Activated CD8-positive, alpha-beta memory T cell treated with anti-CD3 and anti-CD28 coated beads for 48 hours (primary cell): Measurements from ENCODE around the gene ZKSCAN1.

Experiments used
- DNase-seq, 3 experiments: peaks; one replicate each; pipeline ENCODE4 v3.0.0-alpha.2; 2020; ENCODE audit warnings: low read depth in 2 of 3, low spot score in 2 of 3

The ZKSCAN1 gene

GRCh38 chr7:100079024-100079560 is 63.7 kb downstream of the ZKSCAN1 start:
- DNase-seq: no peak

GRCh38 chr7:100080907-100081534 is 65.6 kb downstream of the ZKSCAN1 start:
- no peak for DNase-seq

GRCh38 chr7:100081535-100082102 is 66.2 kb downstream of the ZKSCAN1 start, which contains the start of gene ZNF3:
Gene ZNF3, minus strand, starts transcription at chr7:100081723. Its CDS starts 4,366 bp downstream, at chr7:100077357.
- peak; percentile 92 to 97 (median 97) for DNase-seq

GRCh38 chr7:100082978-100083377 is 67.6 kb downstream of the ZKSCAN1 start:
- DNase-seq: no peak

DNA sequence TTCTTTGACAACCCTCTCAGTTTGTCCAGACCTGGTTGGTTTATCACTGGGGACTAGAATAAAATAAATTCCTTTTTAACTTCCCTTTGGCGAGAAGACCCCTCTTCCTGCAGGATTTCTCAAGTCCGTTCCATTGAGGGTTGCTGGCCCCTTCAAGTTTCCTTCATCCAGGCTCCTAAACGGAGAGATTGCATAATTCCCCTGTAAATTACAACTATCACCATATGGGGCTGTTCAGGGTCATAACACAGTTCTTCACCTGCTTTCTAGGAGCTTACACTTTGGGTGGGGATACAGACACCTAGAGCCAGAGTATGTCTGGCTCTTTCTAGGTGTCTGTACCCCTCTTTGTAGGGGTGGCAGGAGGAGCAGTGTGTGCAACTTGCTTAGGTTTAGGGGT is 70.1 kb downstream of the ZKSCAN1 start:
- no peak for DNase-seq

DNA sequence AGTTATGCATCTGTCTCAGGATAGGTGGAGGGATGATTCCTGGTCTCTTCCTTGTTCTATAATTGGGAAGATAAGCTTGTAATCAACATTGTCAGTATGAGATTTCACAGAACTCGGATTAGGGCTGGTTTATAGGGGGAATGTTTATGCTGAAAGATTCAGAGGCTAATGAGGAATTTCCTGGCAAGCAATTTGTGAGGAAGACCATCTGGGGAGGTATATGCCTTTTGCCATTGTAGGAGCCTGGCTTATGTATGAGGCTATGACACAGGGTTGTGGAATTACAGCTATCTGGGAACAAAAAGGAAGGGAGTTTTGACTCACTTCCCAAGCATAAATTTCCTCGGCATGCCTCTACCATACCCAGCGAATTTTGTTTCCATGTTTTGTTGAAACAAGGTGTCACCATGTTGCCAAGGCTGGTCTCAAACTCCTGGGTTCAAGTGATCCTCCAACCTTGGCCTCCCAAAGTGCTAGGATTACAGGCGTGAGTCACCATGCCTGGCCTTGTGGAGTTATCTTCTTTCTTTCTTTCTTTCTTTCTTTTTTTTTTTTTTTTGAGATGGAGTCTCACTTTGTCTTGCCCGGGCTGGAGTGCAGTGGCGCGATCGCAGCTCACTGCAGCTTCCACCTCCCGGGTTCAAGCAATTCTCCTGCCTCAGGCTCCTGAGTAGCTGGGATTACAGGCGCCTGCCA is 71.8 kb downstream of the ZKSCAN1 start:
- no peak for DNase-seq

DNA sequence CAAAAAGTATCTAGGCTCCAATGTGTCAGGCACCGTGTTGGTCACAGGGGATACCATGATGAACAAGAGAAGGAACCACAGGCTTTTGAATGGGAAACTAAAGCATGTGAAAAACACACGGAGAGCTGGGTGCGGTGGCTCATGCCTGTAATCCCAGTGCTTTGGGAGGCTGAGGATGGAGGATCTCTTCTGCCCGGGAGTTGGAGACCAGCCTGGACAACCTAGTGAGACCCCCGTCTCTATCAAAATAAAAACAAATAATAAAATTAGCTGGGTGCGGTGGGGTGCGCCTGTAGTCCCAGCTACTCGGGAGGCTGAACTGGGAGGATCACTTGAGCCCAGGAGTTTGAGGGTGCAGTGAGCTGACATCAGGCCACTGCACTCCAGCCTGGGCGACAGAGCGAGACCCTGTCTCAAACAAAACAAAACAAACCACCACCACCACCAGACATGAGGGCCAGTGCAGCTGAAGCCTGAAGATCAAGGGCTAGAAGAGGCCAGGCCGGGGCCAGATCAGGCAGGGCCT is 72.8 kb downstream of the ZKSCAN1 start:
- DNase-seq: no peak

- peak; percentile 71 to 85 (median 81) for DNase-seq
Observed at GRCh38 chr7:100088621-100089457, 73.4 kb downstream of the ZKSCAN1 start, which contains the start of gene COPS6. Gene COPS6, plus strand, starts transcription at chr7:100088969. Its CDS starts 22 bp downstream, at chr7:100088991.

DNA sequence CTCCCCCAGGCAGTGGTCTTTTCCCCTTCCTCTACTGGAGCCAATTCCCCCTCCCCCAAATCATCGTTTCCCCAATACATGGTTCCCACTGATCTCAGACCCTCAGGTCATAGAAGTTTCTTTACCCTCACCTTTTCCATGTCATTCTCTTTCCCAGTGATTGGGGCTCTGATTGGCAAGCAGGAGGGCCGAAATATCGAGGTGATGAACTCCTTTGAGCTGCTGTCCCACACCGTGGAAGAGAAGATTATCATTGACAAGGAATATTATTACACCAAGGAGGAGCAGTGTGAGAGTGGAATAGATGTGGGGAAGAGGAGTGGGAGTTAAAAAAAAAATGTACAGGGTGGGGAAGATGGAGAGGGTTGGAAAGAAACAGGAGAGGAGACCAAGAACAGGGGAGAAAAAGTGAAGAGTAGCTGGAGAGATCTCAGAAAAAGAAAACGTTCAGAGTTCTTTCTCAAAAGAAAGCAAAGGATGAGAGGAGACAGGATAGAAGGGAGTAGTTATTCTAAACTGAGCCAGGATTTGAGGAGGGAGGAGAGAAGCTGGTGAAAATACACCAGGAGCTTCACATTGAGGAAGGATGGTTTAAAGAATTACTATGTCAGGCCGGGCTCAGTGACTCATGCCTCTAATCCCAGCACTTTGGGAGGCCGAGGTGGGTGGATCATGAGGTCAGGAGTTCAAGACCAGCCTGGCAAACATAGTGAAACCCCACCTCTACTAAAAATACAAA is 74.2 kb downstream of the ZKSCAN1 start:
- no peak for DNase-seq

- DNase-seq: no peak
Observed at GRCh38 chr7:100090527-100091410, 75.4 kb downstream of the ZKSCAN1 start.
